Vagina (tissue), 2 donors: ENCODE results near the gene CCNB1. TPM values are rescaled to one million over a fixed set of nuclear protein-coding genes. Genes with fewer than 3 reads are reported as not detected.

ENCODE experiments used
- DNase-seq, 2 donors: peaks; one replicate each; pipeline ENCODE4 v3.0.0-alpha.2; 2017; ENCODE audit errors: extremely low spot score in 2 of 2
- H3K27ac ChIP-seq: fragments of 200-600 bp; sonication (generic); one replicate; pipeline ENCODE4 v1.5.1; 2019
- H3K27me3 ChIP-seq: fragments of 200-600 bp; sonication (generic); one replicate; pipeline ENCODE4 v1.5.1; 2019
- H3K36me3 ChIP-seq, 2 donors: fragments of 200-600 bp; sonication (generic); one replicate each; pipeline ENCODE4 v1.5.1; 2017 to 2019
- H3K4me1 ChIP-seq: fragments of 200-600 bp; sonication (generic); one replicate; pipeline ENCODE4 v1.5.1; 2019
- H3K4me3 ChIP-seq, 2 donors: fragments of 200-600 bp; sonication (generic); 1 replicate in 1 of 2; 2 replicates in 1 of 2; pipeline ENCODE4 v1.5.1; 2016 to 2019
- H3K9me3 ChIP-seq: fragments of 200-600 bp; sonication (generic); one replicate; pipeline ENCODE4 v1.5.1; 2019
- POLR2A ChIP-seq, 2 donors: fragments of 450-650 bp; IDR thresholded peaks; one replicate each; pipeline ENCODE4 v1.6.1; 2017; ENCODE audit warnings: antibody characterized with exemption in 2 of 2, mild to moderate bottlenecking in 2 of 2, moderate library complexity in 2 of 2
- POLR2AphosphoS5 ChIP-seq, 2 donors: sonication (generic); formaldehyde crosslinking; IDR thresholded peaks; one replicate each; pipeline ENCODE4 v1.9.0; 2017; ENCODE audit warnings: antibody characterized with exemption in 2 of 2, mild to moderate bottlenecking in 2 of 2, low read depth in 1 of 2; ENCODE audit not compliant: insufficient read depth in 1 of 2
- intact Hi-C: fragments of 100-400 bp; cut with DNase I; formaldehyde crosslinking; loops from one replicate; pipeline ENCODE4 v1.15.1; 2023
- total RNA-seq: library from RNA; depleted of rRNA; stranded (reverse); fragments of >200 nt; gene quantifications from one replicate; pipeline ENCODE4 v1.2.3, GENCODE V29; 2016
- TF ChIP-seq, protein P1 (sequence below), 3 experiments: fragments of 450-650 bp in 2 of 3; fragments of 200-600 bp in 1 of 3; sonication (generic) in 1 of 3; IDR thresholded peaks; one replicate each; pipeline ENCODE4 v1.5.1; 2017 to 2019; ENCODE audit warnings: antibody characterized with exemption in 3 of 3, mild to moderate bottlenecking in 2 of 3, moderate library complexity in 2 of 3

CCNB1 gene
- total RNA-seq, 1 donor from 2014 or later, result 14.0 TPM

DNA sequence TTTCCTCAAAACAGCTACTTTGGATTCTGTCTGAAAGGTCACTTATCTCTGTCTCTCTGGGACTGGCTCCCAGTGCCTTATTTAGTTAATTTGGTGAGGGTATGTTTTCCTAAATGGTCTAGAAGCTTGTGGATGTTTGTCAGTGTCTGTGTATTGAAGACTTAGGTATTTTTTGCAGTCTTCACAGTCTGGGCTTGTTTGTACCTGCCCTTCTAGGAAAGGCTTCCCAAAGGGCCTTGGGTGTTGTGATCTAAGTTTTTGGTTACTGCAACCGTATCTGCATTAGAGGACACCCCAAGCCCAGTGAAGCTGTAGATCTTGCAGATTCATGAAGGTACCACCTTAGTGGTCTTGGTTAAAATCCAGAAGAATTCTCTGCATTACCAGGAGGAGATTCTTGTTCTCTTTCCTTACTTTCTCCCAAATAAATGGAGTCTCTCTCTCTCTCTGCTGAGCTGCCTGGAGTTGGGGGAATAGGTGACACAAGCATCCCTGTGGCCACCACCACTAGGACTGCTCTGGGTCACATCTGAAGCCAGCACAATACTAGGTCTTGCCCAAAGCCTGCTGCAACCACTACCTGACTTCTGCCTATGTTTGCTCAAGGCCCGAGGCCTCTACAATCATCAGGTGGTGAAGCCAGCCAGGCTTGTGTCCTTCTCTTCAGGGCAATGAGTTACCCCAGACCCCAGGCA is 17.8 kb upstream of the CCNB1 start:
- intact Hi-C loops, result no loop called here
- H3K27ac ChIP-seq, result no peak overlapping the region
- H3K4me1 ChIP-seq, result no peaks in the 10 kb centered on the region
- TF ChIP-seq, protein P1, sequence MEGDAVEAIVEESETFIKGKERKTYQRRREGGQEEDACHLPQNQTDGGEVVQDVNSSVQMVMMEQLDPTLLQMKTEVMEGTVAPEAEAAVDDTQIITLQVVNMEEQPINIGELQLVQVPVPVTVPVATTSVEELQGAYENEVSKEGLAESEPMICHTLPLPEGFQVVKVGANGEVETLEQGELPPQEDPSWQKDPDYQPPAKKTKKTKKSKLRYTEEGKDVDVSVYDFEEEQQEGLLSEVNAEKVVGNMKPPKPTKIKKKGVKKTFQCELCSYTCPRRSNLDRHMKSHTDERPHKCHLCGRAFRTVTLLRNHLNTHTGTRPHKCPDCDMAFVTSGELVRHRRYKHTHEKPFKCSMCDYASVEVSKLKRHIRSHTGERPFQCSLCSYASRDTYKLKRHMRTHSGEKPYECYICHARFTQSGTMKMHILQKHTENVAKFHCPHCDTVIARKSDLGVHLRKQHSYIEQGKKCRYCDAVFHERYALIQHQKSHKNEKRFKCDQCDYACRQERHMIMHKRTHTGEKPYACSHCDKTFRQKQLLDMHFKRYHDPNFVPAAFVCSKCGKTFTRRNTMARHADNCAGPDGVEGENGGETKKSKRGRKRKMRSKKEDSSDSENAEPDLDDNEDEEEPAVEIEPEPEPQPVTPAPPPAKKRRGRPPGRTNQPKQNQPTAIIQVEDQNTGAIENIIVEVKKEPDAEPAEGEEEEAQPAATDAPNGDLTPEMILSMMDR (IDR thresholded peaks at IDR 0.05), result no peak
- TF ChIP-seq POLR2AphosphoS5 (IDR thresholded peaks at IDR 0.05; ENCODE audit: insufficient read depth in 1 of 2, low read depth in 1 of 2) (no peak), POLR2A (IDR thresholded peaks at IDR 0.05) (no peak)
- H3K27me3 ChIP-seq, result no peaks in the 10 kb centered on the region
- no peak overlapping the region for H3K4me3 ChIP-seq
- no peak for DNase-seq
- H3K36me3 ChIP-seq, result no peaks in the 10 kb centered on the region
- H3K9me3 ChIP-seq, result no peaks in the 10 kb centered on the region

GRCh38 chr5:69149676-69150010 is 17.3 kb upstream of the CCNB1 start:
- TF ChIP-seq POLR2A (IDR thresholded peaks at IDR 0.05) (no peak), POLR2AphosphoS5 (IDR thresholded peaks at IDR 0.05; ENCODE audit: insufficient read depth in 1 of 2, low read depth in 1 of 2) (no peak)
- TF ChIP-seq, protein P1 (IDR thresholded peaks at IDR 0.05), result no peak
- DNase-seq, result no peak

GRCh38 chr5:69152731-69153130 is 14.2 kb upstream of the CCNB1 start:
- no peak overlapping the region for H3K27ac ChIP-seq
- TF ChIP-seq POLR2A (IDR thresholded peaks at IDR 0.05) (no peak), POLR2AphosphoS5 (IDR thresholded peaks at IDR 0.05; ENCODE audit: insufficient read depth in 1 of 2, low read depth in 1 of 2) (no peak)
- TF ChIP-seq, protein P1 (IDR thresholded peaks at IDR 0.05), result no peak
- DNase-seq, result no peak
- no peaks in the 10 kb centered on the region for H3K27me3 ChIP-seq
- H3K36me3 ChIP-seq, result no peaks in the 10 kb centered on the region
- H3K4me3 ChIP-seq, result no peak overlapping the region
- no peaks in the 10 kb centered on the region for H3K4me1 ChIP-seq
- intact Hi-C loops, result no loop called here
- no peaks in the 10 kb centered on the region for H3K9me3 ChIP-seq

More at GRCh38 chr5:69149676-69150010, 17.3 kb upstream of the CCNB1 start:
- Histone ChIP-seq H3K9me3 (no peaks in the 10 kb centered on the region), H3K27me3 (no peaks in the 10 kb centered on the region), H3K27ac (no peak overlapping the region), H3K36me3 (no peaks in the 10 kb centered on the region), H3K4me3 (no peak overlapping the region), H3K4me1 (no peaks in the 10 kb centered on the region)
- intact Hi-C loops, result no loop called here

DNA sequence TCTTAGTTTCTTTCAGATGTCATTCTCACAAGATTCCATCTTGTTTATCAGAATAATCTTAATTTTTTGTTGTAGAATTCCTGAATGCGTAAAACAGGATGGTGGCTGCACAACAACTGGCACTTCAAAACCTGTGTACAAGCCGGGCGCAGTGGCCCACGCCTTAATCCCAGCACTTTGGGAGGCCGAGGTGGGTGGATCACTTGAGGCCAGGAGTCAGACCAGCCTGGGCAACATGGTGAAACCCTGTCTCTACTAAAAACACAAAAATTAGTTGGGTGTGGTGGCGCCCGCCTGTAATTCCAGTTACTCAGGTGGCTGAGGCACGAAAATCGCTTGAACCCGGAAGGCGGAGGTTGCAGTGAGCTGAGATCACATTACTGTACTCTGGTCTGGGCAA is 10.5 kb upstream of the CCNB1 start:
- Histone ChIP-seq H3K9me3 (no peaks in the 10 kb centered on the region), H3K4me1 (no peaks in the 10 kb centered on the region), H3K27me3 (no peaks in the 10 kb centered on the region), H3K36me3 (no peaks in the 10 kb centered on the region), H3K27ac (no peak overlapping the region), H3K4me3 (no peak overlapping the region)
- intact Hi-C loops, result no loop called here
- no peak for DNase-seq
- TF ChIP-seq POLR2AphosphoS5 (IDR thresholded peaks at IDR 0.05; ENCODE audit: insufficient read depth in 1 of 2, low read depth in 1 of 2) (no peak), POLR2A (IDR thresholded peaks at IDR 0.05) (no peak)
- TF ChIP-seq, protein P1 (IDR thresholded peaks at IDR 0.05), result no peak

DNA sequence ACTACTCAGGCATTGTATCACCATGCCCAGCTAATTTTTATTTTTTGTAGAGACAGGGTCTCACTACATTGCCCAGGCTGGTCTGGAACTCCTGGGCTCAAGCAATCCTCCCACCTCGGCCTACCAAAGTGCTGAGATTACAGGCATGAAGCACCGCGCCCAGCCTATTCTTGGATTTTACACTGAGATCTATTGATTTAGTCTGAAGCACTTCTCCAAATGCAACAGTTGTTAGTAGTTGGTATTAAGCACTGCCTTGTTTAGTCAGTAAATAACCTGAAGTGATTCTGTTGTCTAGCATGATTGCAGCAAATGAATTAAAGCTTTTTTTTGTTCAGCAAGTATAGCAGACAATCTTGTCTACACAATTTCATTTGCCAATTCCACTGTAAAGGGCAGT is 8.9 kb upstream of the CCNB1 start:
- DNase-seq, result no peak
- Histone ChIP-seq H3K9me3 (no peaks in the 10 kb centered on the region), H3K27ac (no peak overlapping the region), H3K4me1 (no peaks in the 10 kb centered on the region), H3K36me3 (no peaks in the 10 kb centered on the region), H3K4me3 (no peak overlapping the region), H3K27me3 (no peaks in the 10 kb centered on the region)
- TF ChIP-seq POLR2A (IDR thresholded peaks at IDR 0.05), result no peak
- TF ChIP-seq, protein P1 (IDR thresholded peaks at IDR 0.05), result no peak
- TF ChIP-seq POLR2AphosphoS5 (IDR thresholded peaks at IDR 0.05; ENCODE audit: insufficient read depth in 1 of 2, low read depth in 1 of 2), result no peak
- intact Hi-C loops, result no loop called here
